Gastrocnemius medialis (tissue), 4 donors: ENCODE data around the gene SPTBN4. TPM values are rescaled to one million over a fixed set of nuclear protein-coding genes. Genes with fewer than 3 reads are reported as not detected.

Experiments used
- ATAC-seq, 2 donors: fragments of 150-250 bp; one replicate each; pipeline ENCODE4 v1.9.1; 2016
- DNase-seq, 2 donors: peaks; one replicate each; pipeline ENCODE4 v3.0.0-alpha.2; 2019
- H3K27ac ChIP-seq, 4 donors: fragments of 200-600 bp; sonication (generic); 1 replicate in 1 of 4; 2 replicates in 3 of 4; pipeline ENCODE4 v1.5.1; 2016 to 2018; ENCODE audit warnings: mild to moderate bottlenecking in 2 of 4, moderate library complexity in 1 of 4
- H3K27me3 ChIP-seq, 3 donors: fragments of 200-600 bp; sonication (generic) in 2 of 3; 1 replicate in 1 of 3; 2 replicates in 2 of 3; pipeline versions ENCODE4 v1.5.1 to v1.6.0; 2016 to 2019; ENCODE audit warnings: mild to moderate bottlenecking in 1 of 3, moderate library complexity in 1 of 3
- H3K36me3 ChIP-seq, 2 donors: fragments of 200-600 bp; sonication (generic) in 1 of 2; one replicate each; pipeline ENCODE4 v1.5.1; 2017 to 2018
- H3K4me1 ChIP-seq, 2 donors: fragments of 200-600 bp; sonication (generic) in 1 of 2; one replicate each; pipeline ENCODE4 v1.5.1; 2016 to 2017; ENCODE audit warnings: mild to moderate bottlenecking in 2 of 2
- H3K4me3 ChIP-seq, 4 donors: fragments of 200-600 bp; sonication (generic) in 3 of 4; 1 replicate in 1 of 4; 2 replicates in 3 of 4; pipeline ENCODE4 v1.5.1; 2016 to 2019; ENCODE audit warnings: mild to moderate bottlenecking in 2 of 4
- H3K9me3 ChIP-seq, 3 donors: fragments of 200-600 bp; sonication (generic) in 2 of 3; 1 replicate in 1 of 3; 2 replicates in 2 of 3; pipeline ENCODE4 v1.5.1; 2016 to 2019
- POLR2A ChIP-seq, 2 donors: fragments of 450-650 bp; IDR thresholded peaks; one replicate each; pipeline ENCODE4 v1.6.1; 2017; ENCODE audit warnings: antibody characterized with exemption in 2 of 2, mild to moderate bottlenecking in 2 of 2, moderate library complexity in 2 of 2
- in situ Hi-C, 4 donors: fragments of 200-750 bp; cut with MboI; loops; one replicate each; pipeline versions ENCODE4 v1.15.0 to v1.8.0; 2017; ENCODE audit warnings: low sequenced_read_pairs in 4 of 4
- intact Hi-C: fragments of 100-400 bp; cut with DNase I; formaldehyde crosslinking; loops from one replicate; pipeline ENCODE4 v1.15.1; 2023; ENCODE audit warnings: low total_unique reads
- total RNA-seq, 4 donors: library from RNA; depleted of rRNA; stranded (reverse); fragments of >200 nt; gene quantifications; one replicate each; pipeline versions ENCODE4 v1.1.0 to v1.2.3, GENCODE V29; 2016
- TF ChIP-seq, protein P1 (sequence below), 5 experiments: fragments of 450-650 bp in 3 of 5; fragments of 200-600 bp in 2 of 5; sonication (generic) in 2 of 5; IDR thresholded peaks in 4 of 5; conservative IDR thresholded peaks in 1 of 5; 1 replicate in 4 of 5; 2 replicates in 1 of 5; pipeline ENCODE4 v1.5.1; 2016 to 2019; ENCODE audit warnings: antibody characterized with exemption in 5 of 5, mild to moderate bottlenecking in 3 of 5, moderate library complexity in 3 of 5

SPTBN4 gene
- total RNA-seq, 4 donors from 2014 or later = 0.86 to 5.9 (median 2.4) TPM

GRCh38 chr19:40550951-40551350 is 84.2 kb downstream of the SPTBN4 start:
- Histone ChIP-seq H3K27ac (no peak overlapping the region), H3K4me3 (no peak overlapping the region), H3K4me1 (no peaks in the 10 kb centered on the region), H3K36me3 (no peaks in the 10 kb centered on the region), H3K9me3 (no peaks in the 10 kb centered on the region), H3K27me3 (peaks cover 0 to 6% (median 3%) of the 10 kb centered on the region in 3 donors)
- in situ Hi-C loops = no loop called here
- no peak for DNase-seq
- intact Hi-C loops = no loop called here
- ATAC-seq = no peak
- TF ChIP-seq, protein P1, sequence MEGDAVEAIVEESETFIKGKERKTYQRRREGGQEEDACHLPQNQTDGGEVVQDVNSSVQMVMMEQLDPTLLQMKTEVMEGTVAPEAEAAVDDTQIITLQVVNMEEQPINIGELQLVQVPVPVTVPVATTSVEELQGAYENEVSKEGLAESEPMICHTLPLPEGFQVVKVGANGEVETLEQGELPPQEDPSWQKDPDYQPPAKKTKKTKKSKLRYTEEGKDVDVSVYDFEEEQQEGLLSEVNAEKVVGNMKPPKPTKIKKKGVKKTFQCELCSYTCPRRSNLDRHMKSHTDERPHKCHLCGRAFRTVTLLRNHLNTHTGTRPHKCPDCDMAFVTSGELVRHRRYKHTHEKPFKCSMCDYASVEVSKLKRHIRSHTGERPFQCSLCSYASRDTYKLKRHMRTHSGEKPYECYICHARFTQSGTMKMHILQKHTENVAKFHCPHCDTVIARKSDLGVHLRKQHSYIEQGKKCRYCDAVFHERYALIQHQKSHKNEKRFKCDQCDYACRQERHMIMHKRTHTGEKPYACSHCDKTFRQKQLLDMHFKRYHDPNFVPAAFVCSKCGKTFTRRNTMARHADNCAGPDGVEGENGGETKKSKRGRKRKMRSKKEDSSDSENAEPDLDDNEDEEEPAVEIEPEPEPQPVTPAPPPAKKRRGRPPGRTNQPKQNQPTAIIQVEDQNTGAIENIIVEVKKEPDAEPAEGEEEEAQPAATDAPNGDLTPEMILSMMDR (IDR thresholded peaks at IDR 0.05 in 4 of 5, conservative IDR thresholded peaks at IDR 0.05 in 1 of 5) = no peak

GRCh38 chr19:40552848-40553247 is 86.0 kb downstream of the SPTBN4 start:
- no peak for DNase-seq
- intact Hi-C loops (no loop called here), in situ Hi-C loops (no loop called here)
- H3K4me1 ChIP-seq = no peaks in the 10 kb centered on the region
- no peak for TF ChIP-seq POLR2A (IDR thresholded peaks at IDR 0.05)
- TF ChIP-seq, protein P1 (IDR thresholded peaks at IDR 0.05 in 4 of 5, conservative IDR thresholded peaks at IDR 0.05 in 1 of 5) = no peak
- H3K4me3 ChIP-seq = no peak overlapping the region
- ATAC-seq = no peak
- H3K27ac ChIP-seq = no peak overlapping the region
- H3K9me3 ChIP-seq = no peaks in the 10 kb centered on the region
- H3K36me3 ChIP-seq = no peaks in the 10 kb centered on the region
- H3K27me3 ChIP-seq = peaks cover 0 to 6% (median 3%) of the 10 kb centered on the region in 3 donors

- H3K9me3 ChIP-seq = no peaks in the 10 kb centered on the region
- no peaks in the 10 kb centered on the region for H3K36me3 ChIP-seq
- H3K4me3 ChIP-seq = no peak overlapping the region
- H3K27ac ChIP-seq = no peak overlapping the region
- H3K4me1 ChIP-seq = no peaks in the 10 kb centered on the region
- TF ChIP-seq, protein P1 (IDR thresholded peaks at IDR 0.05 in 4 of 5, conservative IDR thresholded peaks at IDR 0.05 in 1 of 5) = no peak
- TF ChIP-seq POLR2A (IDR thresholded peaks at IDR 0.05) = no peak
- in situ Hi-C loops (no loop called here), intact Hi-C loops (no loop called here)
- peaks cover 0 to 6% (median 0%) of the 10 kb centered on the region in 3 donors for H3K27me3 ChIP-seq
- ATAC-seq = no peak
- no peak for DNase-seq
Measured at GRCh38 chr19:40553885-40554857, 87.4 kb downstream of the SPTBN4 start.

- no peak for DNase-seq
- intact Hi-C loops = no loop called here
- in situ Hi-C loops = no loop called here
Measured at GRCh38 chr19:40555978-40556689, 89.3 kb downstream of the SPTBN4 start.

More at GRCh38 chr19:40555978-40556689, 89.3 kb downstream of the SPTBN4 start:
- H3K4me1 ChIP-seq = no peaks in the 10 kb centered on the region
- H3K36me3 ChIP-seq = no peaks in the 10 kb centered on the region
- no peak for ATAC-seq
- H3K27me3 ChIP-seq = peaks cover 0 to 3% (median 0%) of the 10 kb centered on the region in 3 donors
- TF ChIP-seq, protein P1 (IDR thresholded peaks at IDR 0.05 in 4 of 5, conservative IDR thresholded peaks at IDR 0.05 in 1 of 5) = no peak
- H3K9me3 ChIP-seq = no peaks in the 10 kb centered on the region
- H3K27ac ChIP-seq = no peak overlapping the region
- H3K4me3 ChIP-seq = no peak overlapping the region
